DND-41 (cell line): Measurements from ENCODE around the gene S100A16.

Source experiments
- ATAC-seq: fragments of 200-7000 bp; cut with Tn5 transposase; 3 replicates; pipeline ENCODE4 v1.9.1; 2021; ENCODE audit warnings: low read depth; ENCODE audit not compliant: insufficient read depth
- DNase-seq: peaks from one replicate; pipeline ENCODE4 v3.0.0-alpha.2; 2020
- H2AFZ ChIP-seq: 2 replicates; pipeline ENCODE4 v1.6.0; 2012; ENCODE audit warnings: low read depth, low read length
- H3K27ac ChIP-seq: 2 replicates; pipeline ENCODE4 v1.5.1; 2012; ENCODE audit warnings: low read length, inconsistent platforms
- H3K27me3 ChIP-seq: fragments of 200-600 bp; sonication (generic); 2 replicates; pipeline ENCODE4 v1.6.0; 2012; ENCODE audit warnings: low read length, mild to moderate bottlenecking, inconsistent platforms; ENCODE audit not compliant: insufficient read depth, poor library complexity
- H3K36me3 ChIP-seq: 2 replicates; pipeline ENCODE4 v1.5.1; 2012; ENCODE audit warnings: low read length, inconsistent platforms; ENCODE audit not compliant: insufficient read depth
- H3K4me1 ChIP-seq: 2 replicates; pipeline ENCODE4 v1.5.1; 2012; ENCODE audit warnings: mild to moderate bottlenecking, low read length; ENCODE audit not compliant: insufficient read depth
- H3K4me2 ChIP-seq: 2 replicates; pipeline ENCODE4 v1.6.0; 2012; ENCODE audit warnings: mild to moderate bottlenecking, moderate library complexity, low read length, inconsistent platforms; ENCODE audit not compliant: insufficient read depth
- H3K4me3 ChIP-seq, 2 experiments: fragments of 200-600 bp in 1 of 2; shearing (Covaris generic) in 1 of 2; 2 replicates each; pipeline ENCODE4 v1.5.1; 2012 to 2016; ENCODE audit warnings: inconsistent platforms in 2 of 2, low read length in 2 of 2, mild to moderate bottlenecking in 2 of 2, low read depth in 1 of 2, moderate library complexity in 1 of 2
- H3K79me2 ChIP-seq: 2 replicates; pipeline ENCODE4 v1.6.0; 2012; ENCODE audit warnings: low read length, inconsistent platforms; ENCODE audit not compliant: insufficient read depth
- H3K9ac ChIP-seq: 2 replicates; pipeline ENCODE4 v1.6.0; 2012; ENCODE audit warnings: low read depth, mild to moderate bottlenecking, inconsistent platforms, low read length, moderate library complexity
- H3K9me3 ChIP-seq: 2 replicates; pipeline ENCODE4 v1.5.1; 2012; ENCODE audit warnings: low read length, moderate library complexity, mild to moderate bottlenecking, inconsistent platforms; ENCODE audit not compliant: insufficient read depth, severe bottlenecking
- H4K20me1 ChIP-seq: 2 replicates; pipeline ENCODE4 v1.6.0; 2012; ENCODE audit warnings: low read length; ENCODE audit not compliant: insufficient read depth
- EZH2 ChIP-seq: IDR thresholded peaks from 3 replicates; pipeline ENCODE4 v1.6.1; 2012; ENCODE audit warnings: borderline replicate concordance, low read depth, mild to moderate bottlenecking, moderate library complexity, low read length, inconsistent platforms; ENCODE audit not compliant: severe bottlenecking
- TF ChIP-seq, protein P1 (sequence below): IDR thresholded peaks from 2 replicates; pipeline ENCODE4 v1.5.1; 2012; ENCODE audit warnings: borderline replicate concordance, low read length, moderate library complexity, mild to moderate bottlenecking; ENCODE audit not compliant: poor library complexity, severe bottlenecking; ENCODE audit errors: extremely low read depth

S100A16 gene

DNA sequence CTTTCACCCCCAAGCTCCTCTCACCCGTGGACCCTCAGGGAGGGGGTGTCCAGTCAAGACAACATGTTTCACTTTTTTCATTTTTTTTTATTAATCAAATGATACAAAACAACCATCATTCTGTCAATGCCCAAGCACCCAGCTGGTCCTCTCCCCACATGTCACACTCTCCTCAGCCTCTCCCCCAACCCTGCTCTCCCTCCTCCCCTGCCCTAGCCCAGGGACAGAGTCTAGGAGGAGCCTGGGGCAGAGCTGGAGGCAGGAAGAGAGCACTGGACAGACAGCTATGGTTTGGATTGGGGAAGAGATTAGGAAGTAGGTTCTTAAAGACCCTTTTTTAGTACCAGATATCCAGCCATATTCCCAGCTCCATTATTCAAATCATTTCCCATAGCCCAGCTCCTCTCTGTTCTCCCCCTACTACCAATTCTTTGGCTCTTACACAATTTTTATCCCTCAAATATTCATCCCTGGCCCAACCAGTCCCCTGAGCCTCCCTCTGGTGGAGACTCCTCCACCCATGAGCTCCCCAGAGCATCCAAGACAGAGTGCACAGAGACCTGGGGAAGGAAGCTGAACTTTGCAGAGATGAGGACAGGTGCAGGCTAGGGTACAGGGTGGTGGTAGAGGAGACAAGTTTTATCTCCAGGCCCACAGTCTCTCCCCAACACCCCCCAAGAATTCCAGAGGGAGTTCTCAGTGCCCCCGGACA is 1.4 kb upstream of the S100A16 start:
- no peaks in the 10 kb centered on the region for H3K79me2 ChIP-seq
- DNase-seq (no peak), ATAC-seq (no peak)
- no peaks in the 10 kb centered on the region for H3K9me3 ChIP-seq
- no peak overlapping the region for H3K4me3 ChIP-seq
- no peaks in the 10 kb centered on the region for H3K27me3 ChIP-seq
- no peak overlapping the region for H2AFZ ChIP-seq
- H3K4me1 ChIP-seq: no peaks in the 10 kb centered on the region
- H3K36me3 ChIP-seq: no peaks in the 10 kb centered on the region
- no peak overlapping the region for H3K27ac ChIP-seq
- H3K9ac ChIP-seq: no peak overlapping the region
- no peaks in the 10 kb centered on the region; the same call in 1 of the 2 replicates for H4K20me1 ChIP-seq
- TF ChIP-seq, protein P1, sequence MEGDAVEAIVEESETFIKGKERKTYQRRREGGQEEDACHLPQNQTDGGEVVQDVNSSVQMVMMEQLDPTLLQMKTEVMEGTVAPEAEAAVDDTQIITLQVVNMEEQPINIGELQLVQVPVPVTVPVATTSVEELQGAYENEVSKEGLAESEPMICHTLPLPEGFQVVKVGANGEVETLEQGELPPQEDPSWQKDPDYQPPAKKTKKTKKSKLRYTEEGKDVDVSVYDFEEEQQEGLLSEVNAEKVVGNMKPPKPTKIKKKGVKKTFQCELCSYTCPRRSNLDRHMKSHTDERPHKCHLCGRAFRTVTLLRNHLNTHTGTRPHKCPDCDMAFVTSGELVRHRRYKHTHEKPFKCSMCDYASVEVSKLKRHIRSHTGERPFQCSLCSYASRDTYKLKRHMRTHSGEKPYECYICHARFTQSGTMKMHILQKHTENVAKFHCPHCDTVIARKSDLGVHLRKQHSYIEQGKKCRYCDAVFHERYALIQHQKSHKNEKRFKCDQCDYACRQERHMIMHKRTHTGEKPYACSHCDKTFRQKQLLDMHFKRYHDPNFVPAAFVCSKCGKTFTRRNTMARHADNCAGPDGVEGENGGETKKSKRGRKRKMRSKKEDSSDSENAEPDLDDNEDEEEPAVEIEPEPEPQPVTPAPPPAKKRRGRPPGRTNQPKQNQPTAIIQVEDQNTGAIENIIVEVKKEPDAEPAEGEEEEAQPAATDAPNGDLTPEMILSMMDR: no peak
- TF ChIP-seq EZH2: no peak
- H3K4me2 ChIP-seq: no peak overlapping the region

DNA sequence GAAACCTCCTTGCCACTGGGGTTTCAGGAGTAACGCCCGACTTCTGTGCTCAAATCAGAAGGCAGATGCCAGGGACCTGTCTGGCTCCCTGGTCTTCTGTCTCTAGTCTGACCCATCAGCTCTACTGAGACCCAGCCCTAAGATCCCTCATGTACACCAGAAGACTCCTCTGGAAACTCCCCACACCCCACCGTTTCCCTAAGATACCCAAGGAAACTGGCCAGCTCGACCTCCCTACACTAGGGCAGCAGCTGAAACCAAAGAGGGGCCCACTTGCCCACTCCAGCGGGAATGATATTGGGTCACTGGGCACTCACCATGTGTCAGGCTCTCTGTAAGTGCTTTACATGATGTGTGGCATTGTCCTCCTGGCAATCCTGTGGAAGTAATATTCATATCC is 469 bp upstream of the S100A16 start:
- H3K27ac ChIP-seq: no peak overlapping the region
- H3K4me3 ChIP-seq: no peak overlapping the region
- no peak overlapping the region for H3K4me2 ChIP-seq
- no peaks in the 10 kb centered on the region for H3K36me3 ChIP-seq
- no peak overlapping the region for H3K9ac ChIP-seq
- H3K27me3 ChIP-seq: no peaks in the 10 kb centered on the region
- TF ChIP-seq, protein P1: no peak
- TF ChIP-seq EZH2: no peak
- no peak overlapping the region for H2AFZ ChIP-seq
- H4K20me1 ChIP-seq: no peaks in the 10 kb centered on the region; the same call in 1 of the 2 replicates
- DNase-seq: no peak
- no peaks in the 10 kb centered on the region for H3K79me2 ChIP-seq
- H3K9me3 ChIP-seq: no peaks in the 10 kb centered on the region
- no peak for ATAC-seq
- no peaks in the 10 kb centered on the region for H3K4me1 ChIP-seq

DNA sequence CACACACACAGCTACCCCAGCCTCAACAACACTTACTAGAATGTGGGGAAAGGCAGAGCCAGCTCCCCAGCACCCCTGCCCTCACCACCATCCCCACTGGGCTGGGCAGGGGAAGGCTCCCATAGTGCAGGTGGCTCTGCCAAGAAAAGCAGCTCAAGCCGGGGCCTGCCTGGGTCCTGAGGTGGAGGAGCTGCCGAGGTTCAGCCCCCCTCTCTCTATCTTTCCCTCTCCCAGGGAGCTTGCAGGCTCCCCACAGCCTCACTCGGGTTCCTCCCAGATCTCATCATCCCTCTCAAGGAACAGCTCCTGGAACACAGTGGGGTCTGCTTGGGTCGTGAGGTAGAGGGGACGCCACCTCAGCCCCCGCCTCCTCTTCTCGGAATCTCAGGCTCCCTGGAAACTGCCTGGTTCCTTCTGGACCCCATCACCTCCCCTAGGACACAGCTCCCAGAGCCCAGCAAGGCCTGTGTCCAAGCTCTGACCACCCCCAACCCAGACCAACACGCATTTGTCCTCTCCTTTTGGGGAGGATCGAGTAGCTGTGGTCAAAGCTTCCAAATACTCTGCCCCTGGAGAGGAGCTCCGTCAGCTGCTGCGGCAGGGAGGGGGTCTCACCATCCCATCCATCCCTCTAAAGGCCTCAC is 704 bp downstream of the S100A16 start:
- ATAC-seq: no peak
- Histone ChIP-seq H2AFZ (no peak overlapping the region), H3K4me3 (no peak overlapping the region), H3K4me2 (no peak overlapping the region), H3K4me1 (no peaks in the 10 kb centered on the region), H3K79me2 (no peaks in the 10 kb centered on the region), H3K27ac (no peak overlapping the region), H3K27me3 (no peaks in the 10 kb centered on the region), H3K9me3 (no peaks in the 10 kb centered on the region), H3K36me3 (no peaks in the 10 kb centered on the region), H4K20me1 (no peaks in the 10 kb centered on the region; the same call in 1 of the 2 replicates), H3K9ac (no peak overlapping the region)
- TF ChIP-seq, protein P1: no peak
- TF ChIP-seq EZH2: no peak
- DNase-seq: no peak
